DOHH2 (cell line): ENCODE results near the gene TMTC2.
"Not testable (repeated sequence)": the region's sequence is repeated elsewhere in the genome, so short reads cannot be mapped to it uniquely, and the experiment has no call there.

ENCODE experiments used
- CTCF ChIP-seq: fragments of 200-600 bp; sonication (generic); IDR thresholded peaks from one replicate; pipeline ENCODE4 v1.5.1; 2014; ENCODE audit warnings: antibody characterized with exemption, mild to moderate bottlenecking, low read depth, low read length; ENCODE audit not compliant: poor library complexity, severe bottlenecking
- EZH2phosphoT487 ChIP-seq: fragments of 200-600 bp; sonication (generic); IDR thresholded peaks from 2 replicates; pipeline ENCODE4 v1.6.1; 2017; ENCODE audit warnings: borderline replicate concordance, mild to moderate bottlenecking, antibody characterized with exemption, low read length, moderate library complexity, mixed read lengths

- not testable (repeated sequence) for TF ChIP-seq CTCF, EZH2phosphoT487
These were observed 118.3 kb downstream of the TMTC2 start for GRCh38 chr12:82805004-82805403.
